Measurements from ENCODE around the gene SEC14L1.
"Not testable (repeated sequence)": the region's sequence is repeated elsewhere in the genome, so short reads cannot be mapped to it uniquely, and the experiment has no call there.

SEC14L1 gene

GRCh38 chr17:77147357-77147801 is 6.6 kb downstream of the SEC14L1 start:
- DNase-seq (ENCODE audit: low read depth): no peak
- no peak overlapping the region for H3K4me3 ChIP-seq (replicated peaks; ENCODE audit: low read depth, low read length)
- TF ChIP-seq, protein P1, sequence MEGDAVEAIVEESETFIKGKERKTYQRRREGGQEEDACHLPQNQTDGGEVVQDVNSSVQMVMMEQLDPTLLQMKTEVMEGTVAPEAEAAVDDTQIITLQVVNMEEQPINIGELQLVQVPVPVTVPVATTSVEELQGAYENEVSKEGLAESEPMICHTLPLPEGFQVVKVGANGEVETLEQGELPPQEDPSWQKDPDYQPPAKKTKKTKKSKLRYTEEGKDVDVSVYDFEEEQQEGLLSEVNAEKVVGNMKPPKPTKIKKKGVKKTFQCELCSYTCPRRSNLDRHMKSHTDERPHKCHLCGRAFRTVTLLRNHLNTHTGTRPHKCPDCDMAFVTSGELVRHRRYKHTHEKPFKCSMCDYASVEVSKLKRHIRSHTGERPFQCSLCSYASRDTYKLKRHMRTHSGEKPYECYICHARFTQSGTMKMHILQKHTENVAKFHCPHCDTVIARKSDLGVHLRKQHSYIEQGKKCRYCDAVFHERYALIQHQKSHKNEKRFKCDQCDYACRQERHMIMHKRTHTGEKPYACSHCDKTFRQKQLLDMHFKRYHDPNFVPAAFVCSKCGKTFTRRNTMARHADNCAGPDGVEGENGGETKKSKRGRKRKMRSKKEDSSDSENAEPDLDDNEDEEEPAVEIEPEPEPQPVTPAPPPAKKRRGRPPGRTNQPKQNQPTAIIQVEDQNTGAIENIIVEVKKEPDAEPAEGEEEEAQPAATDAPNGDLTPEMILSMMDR (IDR thresholded peaks at IDR 0.05; ENCODE audit: low read length, missing control alignments): no peak

DNA sequence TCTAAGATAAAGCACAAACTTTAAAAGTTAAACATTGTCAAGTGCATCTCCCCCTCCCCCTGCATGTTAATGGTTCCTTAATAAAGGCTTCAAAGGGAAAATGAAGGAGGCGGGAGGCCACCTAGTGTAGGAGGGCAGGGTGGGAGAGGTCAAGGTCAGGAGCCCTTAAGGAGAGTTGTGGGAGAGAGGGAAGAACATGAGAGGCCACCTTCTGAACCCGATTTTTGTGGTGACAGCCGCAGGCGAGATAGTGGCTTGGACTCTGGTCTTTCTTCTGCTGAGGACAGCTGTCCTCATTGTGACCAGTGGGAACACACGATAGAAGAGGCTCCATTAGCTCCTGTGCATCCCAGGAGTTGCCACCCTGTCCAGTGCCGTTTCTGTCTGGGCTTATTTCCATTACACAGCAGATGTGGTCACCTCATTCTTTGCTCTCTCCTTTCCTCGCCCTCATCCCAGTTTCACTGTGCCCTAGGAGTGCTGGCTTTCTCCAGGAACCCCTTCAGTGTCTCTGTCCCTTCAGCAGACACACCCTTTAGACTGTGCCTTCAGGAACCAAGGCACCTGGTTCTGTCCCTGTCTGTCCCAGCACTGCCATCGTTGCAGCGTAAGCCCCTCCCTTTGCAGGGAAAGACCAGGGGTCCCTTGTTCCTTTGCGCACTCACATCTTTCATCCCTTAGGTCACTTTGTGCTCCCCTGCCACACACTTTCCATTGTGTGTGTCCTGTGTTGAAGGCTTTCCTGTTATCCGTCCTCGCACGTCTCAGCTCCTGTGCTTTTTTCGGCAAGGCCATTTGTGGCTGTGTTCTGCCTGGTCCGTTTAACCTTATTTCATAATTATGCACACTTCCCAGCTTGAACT is 7.5 kb downstream of the SEC14L1 start:
- TF ChIP-seq, protein P1 (IDR thresholded peaks at IDR 0.05; ENCODE audit: low read length, missing control alignments): no peak
- no peak overlapping the region for H3K4me3 ChIP-seq (replicated peaks; ENCODE audit: low read depth, low read length)
- no peak for DNase-seq (ENCODE audit: low read depth)

- TF ChIP-seq, protein P1 (IDR thresholded peaks at IDR 0.05; ENCODE audit: low read length, missing control alignments): no peak
- H3K4me3 ChIP-seq (replicated peaks; ENCODE audit: low read depth, low read length): no peak overlapping the region
- no peak for DNase-seq (ENCODE audit: low read depth)
Measured at GRCh38 chr17:77148940-77149510, 8.3 kb downstream of the SEC14L1 start.

- TF ChIP-seq, protein P1 (IDR thresholded peaks at IDR 0.05; ENCODE audit: low read length, missing control alignments): no peak
- no peak for DNase-seq (ENCODE audit: low read depth)
- H3K4me3 ChIP-seq (replicated peaks; ENCODE audit: low read depth, low read length): no peak overlapping the region
Measured at GRCh38 chr17:77150196-77150595, 9.4 kb downstream of the SEC14L1 start.

DNA sequence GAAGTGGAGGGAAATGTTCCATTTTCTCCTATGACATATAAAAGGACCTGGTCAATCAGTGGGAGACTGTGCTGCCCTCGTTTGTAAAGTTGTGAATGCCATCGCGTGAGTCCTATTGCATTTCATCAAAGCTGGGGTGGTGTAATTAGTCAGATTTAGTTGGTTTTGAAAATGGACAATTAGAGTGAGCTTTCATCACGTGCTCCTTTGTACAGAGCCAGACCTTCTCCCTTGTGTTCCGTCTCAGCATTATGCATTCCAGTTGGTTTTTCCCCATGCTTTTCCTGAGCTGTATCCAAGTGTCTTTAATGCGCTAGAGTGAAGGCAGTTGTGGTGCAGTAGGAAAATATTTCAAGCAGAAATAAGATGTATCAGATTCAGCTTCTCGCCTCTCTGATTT is 10.4 kb downstream of the SEC14L1 start:
- DNase-seq (ENCODE audit: low read depth): no peak
- H3K4me3 ChIP-seq (replicated peaks; ENCODE audit: low read depth, low read length): no peak overlapping the region
- TF ChIP-seq, protein P1 (IDR thresholded peaks at IDR 0.05; ENCODE audit: low read length, missing control alignments): no peak

GRCh38 chr17:77152056-77152455 is 11.3 kb downstream of the SEC14L1 start:
- DNase-seq (ENCODE audit: low read depth): not testable (repeated sequence)

GRCh38 chr17:77153472-77153871 is 12.7 kb downstream of the SEC14L1 start:
- DNase-seq (ENCODE audit: low read depth): no peak
- TF ChIP-seq, protein P1 (IDR thresholded peaks at IDR 0.05; ENCODE audit: low read length, missing control alignments): no peak
- no peak overlapping the region for H3K4me3 ChIP-seq (replicated peaks; ENCODE audit: low read depth, low read length)

More at GRCh38 chr17:77152056-77152455, 11.3 kb downstream of the SEC14L1 start:
- H3K4me3 ChIP-seq (replicated peaks; ENCODE audit: low read depth, low read length): not testable (repeated sequence)

Data from fibroblast of pulmonary artery (primary cell).